Activated CD4-positive, alpha-beta T cell treated with anti-CD3 and anti-CD28 coated beads for 24 hours (primary cell): ENCODE results near the gene TMC8.
"Not testable (repeated sequence)": the region's sequence is repeated elsewhere in the genome, so short reads cannot be mapped to it uniquely, and the experiment has no call there.

Source experiments
- DNase-seq, 2 donors: peaks; one replicate each; pipeline ENCODE4 v3.0.0-alpha.2; 2020; ENCODE audit warnings: low read depth in 2 of 2

Gene TMC8

GRCh38 chr17:78109489-78109761 is 21.1 kb upstream of the TMC8 start:
- DNase-seq: no peak

DNA sequence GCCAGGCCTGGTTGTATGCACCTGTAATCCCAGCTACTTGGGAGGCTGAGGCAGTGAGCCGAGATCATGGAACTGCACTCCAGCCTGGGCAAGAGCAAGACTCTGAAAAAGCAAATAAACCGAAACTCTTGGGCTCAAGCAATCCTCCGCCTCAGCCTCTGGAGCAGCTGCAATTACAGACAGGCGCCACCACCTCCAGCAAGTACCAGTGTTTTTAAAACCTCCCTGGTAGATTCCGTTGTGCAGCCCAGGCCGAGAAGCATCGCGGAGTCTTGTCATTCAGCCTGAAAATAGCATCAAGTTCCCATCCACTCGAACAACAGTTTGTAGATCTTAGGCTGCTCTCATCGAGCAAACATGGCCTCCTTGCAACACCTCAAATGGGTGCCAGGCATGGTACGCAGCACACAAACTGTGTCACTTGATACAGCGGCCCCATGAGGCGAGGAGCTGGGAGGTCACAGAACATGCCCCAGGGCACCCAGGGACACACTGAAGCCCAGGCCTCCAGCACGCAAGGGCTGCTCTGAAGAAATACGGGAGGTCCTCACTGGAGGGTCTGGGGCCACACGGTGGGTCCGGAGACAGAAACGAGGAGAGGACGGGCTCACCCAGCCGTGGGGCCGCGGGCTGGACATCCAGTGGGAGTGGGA is 20.1 kb upstream of the TMC8 start:
- no peak for DNase-seq

DNA sequence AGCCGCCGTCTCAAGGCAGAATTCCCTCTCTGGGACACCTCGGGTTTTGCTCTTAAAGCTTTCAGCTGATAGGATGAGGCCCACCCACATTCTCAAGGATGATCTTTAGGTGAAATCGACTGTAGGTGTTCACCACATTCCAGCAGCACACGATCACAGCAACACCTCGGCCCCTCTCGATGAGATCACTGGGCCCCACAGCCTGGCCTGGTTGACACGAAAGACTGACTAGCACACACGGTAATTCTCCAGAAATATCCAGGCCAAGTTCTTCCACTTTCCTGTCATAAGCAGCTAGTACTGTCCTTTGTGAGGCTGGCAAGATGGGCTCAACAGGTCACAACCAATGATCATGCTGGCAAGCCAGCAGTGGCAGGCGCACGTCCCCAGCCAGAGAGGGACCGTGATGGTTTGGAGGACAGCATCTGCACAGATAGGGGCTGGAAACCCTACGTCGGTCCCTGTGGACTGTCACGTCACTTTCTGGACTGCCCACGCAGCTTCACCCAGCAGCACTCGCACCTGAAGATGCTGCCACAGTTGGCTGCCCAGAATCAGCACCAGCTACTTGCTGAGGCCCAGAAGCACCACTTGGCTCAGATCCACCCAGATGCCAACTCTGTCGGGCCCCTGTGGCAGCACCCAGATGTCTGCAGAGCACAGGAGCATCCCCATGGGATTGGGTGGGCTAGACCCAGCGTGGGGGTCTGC is 19.4 kb upstream of the TMC8 start:
- DNase-seq: no peak

DNA sequence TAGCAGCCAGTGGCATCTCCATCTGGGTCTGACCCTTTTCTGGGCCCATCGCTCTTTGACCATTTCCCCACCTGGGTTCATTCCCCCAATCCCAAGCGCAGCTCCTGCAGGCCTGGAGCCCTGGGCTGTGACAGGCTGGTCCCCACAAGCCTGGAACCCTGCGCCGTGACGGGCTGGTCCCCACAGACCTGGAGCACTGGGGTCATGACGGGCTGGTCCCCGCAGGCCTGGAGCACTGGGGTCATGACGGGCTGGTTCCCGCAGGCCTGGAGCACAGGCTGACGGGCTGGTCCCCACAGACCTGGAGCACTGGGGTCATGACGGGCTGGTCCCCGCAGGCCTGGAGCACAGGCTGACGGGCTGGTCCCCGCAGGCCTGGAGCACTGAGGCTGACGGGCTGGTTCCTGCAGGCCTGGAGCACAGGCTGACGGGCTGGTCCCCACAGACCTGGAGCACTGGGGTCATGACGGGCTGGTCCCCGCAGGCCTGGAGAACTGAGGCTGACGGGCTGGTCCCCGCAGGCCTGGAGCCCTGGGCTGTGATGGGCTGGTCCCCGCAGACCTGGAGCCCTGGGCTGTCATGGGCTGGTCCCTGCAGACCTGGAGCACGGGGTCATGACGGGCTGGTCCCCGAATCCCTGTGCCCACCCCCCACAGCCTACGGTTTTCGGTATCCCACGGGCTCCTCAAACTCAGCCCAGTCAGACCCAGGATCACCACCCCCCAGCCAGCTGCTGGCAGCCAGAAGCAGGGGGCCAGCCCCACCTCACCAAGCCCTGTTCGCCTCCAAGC is 18.6 kb upstream of the TMC8 start:
- no peak for DNase-seq

- peak; percentile 69 to 81 for DNase-seq
Measured at GRCh38 chr17:78112518-78113471, 17.8 kb upstream of the TMC8 start.

DNA sequence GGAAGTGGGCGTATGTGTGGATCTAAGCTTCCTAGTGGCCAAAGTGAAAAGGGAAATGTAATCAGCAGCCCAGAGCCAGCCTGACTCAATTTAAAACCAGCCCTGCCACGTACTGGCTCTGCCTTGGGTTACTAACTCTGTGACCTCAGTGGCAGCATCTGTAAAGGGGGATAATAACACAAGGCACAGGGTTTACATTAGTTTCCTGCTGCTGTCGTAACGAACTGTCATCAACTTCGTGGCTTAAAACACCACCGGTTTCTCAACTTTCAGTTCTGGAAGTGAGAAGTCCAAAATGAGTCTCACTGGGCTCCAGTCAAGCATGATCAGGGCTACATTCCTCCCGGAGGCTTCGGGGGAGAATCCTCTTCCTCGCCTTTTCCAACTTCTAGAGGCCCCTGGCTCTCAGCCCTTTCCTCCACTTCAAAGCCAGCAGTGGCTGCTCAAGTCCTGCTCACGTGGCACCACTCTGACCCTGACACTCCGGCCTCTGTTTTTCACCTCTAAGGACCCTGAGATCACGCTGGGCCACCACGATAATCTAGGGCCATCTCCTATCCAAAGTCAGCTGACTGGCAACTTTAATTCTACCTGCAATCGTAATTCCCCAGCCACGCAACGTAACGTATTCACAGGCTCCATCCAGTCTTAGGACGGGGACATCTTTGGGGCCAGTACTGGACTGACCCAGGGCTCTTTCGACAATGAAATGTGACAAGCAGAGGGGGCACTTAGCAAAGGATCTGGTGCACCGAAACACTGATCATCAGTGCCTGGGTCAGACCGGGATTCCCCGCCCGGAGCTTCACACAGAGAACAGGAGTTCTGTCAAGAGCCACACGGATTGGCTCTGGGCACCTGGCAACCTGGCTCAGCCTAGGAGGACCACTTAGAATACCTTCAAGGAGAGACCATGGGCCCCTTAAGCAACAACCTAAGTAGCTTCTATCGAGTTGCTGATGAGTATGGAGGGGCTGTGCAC is 16.5 kb upstream of the TMC8 start:
- no peak for DNase-seq

- DNase-seq: no peak
Measured at GRCh38 chr17:78114831-78115723, 15.5 kb upstream of the TMC8 start.

GRCh38 chr17:78115803-78116202 is 14.8 kb upstream of the TMC8 start:
- not testable (repeated sequence) for DNase-seq

DNA sequence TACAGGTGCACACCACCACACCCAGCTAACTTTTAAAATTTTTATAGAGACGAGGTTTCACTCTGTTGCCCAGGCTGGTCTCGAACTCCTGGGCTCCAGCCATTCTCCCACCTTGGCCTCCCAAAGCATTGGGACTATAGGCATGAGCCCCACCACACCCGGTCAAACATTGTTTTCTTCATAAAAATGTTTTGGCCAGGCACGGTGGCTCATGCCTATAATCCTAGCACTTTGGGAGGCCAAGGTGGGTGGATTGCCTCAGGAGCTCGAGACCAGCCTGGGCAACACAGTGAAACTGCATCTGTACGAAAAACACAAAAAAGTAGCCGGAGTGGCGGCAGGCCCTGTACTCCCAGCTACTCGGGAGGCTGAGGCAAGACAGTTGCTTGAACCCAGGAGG is 14.2 kb upstream of the TMC8 start:
- DNase-seq: no peak

DNA sequence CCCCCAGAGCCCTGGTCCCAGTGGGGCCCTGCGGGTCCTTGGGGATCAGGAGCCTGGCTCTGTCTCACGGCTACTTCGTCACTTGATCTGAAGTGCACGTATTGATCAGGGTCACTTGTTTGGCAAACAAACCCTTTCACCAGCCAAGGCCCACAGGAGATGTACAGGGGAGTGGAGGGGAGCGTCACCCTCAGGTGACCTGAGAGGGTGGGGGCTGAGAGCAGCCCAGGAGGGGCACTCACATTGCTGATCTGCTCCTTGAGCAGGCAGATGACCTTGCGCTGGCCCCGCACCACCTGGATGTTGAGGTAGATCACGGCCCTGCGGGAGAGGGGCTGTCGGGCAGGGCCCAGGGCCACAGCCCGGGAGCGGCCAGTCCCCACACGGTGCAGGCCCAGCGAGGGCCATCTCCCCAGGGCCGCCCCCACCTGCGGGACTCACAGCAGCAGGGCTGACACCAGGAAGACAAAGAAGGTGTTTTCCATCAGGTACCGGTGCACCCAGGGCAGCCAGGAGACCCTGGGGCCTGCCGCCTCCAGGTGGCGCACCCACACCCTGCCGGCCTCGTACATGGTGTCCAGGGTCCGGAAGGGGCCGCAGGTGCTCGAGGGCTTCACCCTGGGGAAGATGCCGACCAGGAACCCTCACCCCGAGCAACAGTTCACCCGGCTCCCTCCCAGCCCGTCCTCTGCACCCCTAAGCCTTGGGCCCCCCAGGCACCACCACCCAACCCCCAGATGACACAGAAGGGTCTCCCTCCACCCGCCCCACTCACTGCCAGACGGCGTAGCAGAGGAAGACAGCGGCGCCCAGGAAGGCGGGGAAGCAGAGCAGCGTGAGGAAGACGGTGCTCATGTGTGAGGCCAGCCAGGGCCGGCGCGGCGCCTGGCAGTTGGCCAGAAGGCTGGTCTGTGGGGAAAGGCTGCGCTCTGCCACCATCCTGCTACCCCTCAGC is 13.3 kb upstream of the TMC8 start:
- no peak for DNase-seq

DNA sequence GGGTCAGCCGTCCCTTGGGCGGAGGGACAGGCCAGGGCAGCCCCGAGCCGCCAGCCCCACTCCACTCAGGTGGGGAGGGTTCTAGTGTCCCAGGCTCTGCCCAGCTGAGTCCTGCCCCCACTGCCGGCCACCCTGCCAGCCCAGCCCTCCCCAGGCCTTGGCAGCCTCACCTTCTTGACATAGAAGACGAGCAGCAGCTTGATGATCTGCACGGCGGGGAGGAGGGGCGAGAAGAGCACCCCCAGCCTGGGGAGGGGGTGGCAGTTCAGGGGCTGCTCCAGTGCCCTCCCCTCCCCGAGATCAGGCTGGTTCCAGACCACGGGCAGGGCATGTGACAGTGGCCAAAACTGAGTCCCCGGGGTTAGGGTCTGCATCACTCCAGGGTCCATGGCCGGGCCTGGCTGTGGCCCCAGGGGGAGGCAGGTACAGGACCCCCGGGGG is 11.8 kb upstream of the TMC8 start:
- DNase-seq: no peak

DNA sequence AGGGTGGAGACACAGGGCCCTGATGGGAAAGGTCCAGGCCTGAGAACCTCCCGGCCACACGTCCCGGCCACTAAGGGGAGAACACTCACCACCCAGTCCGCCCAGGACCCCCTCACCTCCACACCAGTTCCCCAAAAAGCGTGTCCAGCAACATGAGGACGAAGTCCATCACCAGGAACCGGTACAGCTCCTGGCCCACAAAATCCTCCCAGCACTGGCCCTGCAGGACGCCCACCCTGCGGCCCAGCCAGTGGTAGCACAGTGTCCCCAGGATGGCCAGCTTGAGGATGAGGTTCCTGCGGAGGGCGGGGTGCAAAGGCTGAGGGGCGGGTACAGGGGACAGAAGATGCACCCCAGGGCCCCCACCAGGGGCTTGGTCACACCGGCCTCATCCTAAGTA is 10.0 kb upstream of the TMC8 start:
- no peak for DNase-seq

GRCh38 chr17:78120971-78121800 is 9.4 kb upstream of the TMC8 start:
- no peak for DNase-seq

- DNase-seq: no peak
Measured at GRCh38 chr17:78121801-78122215, 8.8 kb upstream of the TMC8 start.

DNA sequence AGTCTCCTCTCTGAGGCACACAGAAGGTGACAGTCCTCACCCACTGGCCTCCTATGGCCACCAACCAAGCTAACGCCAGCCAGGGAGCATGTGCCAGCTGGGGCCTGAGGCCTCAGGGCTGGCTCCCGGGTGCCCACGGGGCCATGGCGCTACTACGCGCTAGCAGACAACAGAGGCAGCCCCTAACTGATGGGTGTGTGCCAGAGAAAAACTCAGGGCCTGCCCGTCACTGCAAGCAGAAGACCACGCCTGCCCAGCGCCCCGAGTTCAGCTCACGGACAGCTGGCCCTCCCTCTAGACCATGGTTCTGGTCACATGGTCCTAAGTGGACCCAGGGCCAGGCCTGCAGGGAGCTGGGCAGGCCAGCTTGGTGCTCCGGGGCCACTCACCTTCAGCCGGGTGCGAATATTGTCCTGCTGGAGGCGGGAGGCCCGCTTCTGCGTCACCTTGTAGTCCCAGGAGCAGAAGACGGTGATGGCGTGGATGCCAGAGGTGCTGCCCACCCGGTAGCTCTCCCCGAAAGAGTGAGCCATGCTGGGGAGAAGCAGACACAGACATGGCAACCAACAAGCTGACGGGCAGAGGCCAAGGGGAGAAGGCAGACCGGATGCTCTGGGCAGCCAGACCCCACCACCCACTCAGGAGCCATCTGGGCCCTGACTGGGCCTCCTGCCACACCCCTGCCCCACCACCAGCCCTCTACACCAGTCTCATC is 8.2 kb upstream of the TMC8 start:
- no peak for DNase-seq

DNA sequence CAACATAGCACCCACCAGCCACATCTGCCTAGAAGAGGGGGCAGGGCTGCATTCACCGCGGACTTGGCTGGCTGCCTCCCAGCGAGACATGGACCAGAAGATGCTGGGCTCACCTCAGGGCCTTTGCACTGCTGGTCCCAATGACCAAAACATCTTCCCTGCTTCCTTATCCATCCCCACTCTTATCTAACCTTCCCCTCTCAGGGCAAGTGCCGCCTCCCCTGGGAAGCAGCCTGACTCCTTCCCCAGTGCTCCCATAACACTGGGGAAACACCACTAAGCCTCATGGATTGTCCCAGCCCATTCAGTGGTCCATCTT is 7.7 kb upstream of the TMC8 start:
- no peak for DNase-seq
